HUES6 (cell line): Measurements from ENCODE around the gene TM9SF4.
A peak's percentile ranks its signal among the peaks of the same experiment; 100 is the strongest.

Experiments used
- H3K27ac ChIP-seq: 2 replicates; pipeline ENCODE4 v1.7.0; 2013; ENCODE audit warnings: low read depth, mild to moderate bottlenecking, low read length, inconsistent platforms
- H3K27me3 ChIP-seq: 2 replicates; pipeline ENCODE4 v1.6.1; 2013; ENCODE audit warnings: low read length; ENCODE audit not compliant: control insufficient read depth, insufficient read depth
- H3K36me3 ChIP-seq: 2 replicates; pipeline ENCODE4 v1.6.1; 2013; ENCODE audit warnings: low read length; ENCODE audit not compliant: control insufficient read depth, insufficient read depth
- H3K4me1 ChIP-seq: 2 replicates; pipeline ENCODE4 v1.6.1; 2013; ENCODE audit warnings: low read length; ENCODE audit not compliant: control insufficient read depth, insufficient read depth
- H3K4me3 ChIP-seq: 2 replicates; pipeline ENCODE4 v1.5.1; 2013; ENCODE audit warnings: low read depth, low read length
- H3K9ac ChIP-seq: one replicate; pipeline ENCODE4 v1.6.1; 2013; ENCODE audit warnings: mild to moderate bottlenecking, low read length
- H3K9me3 ChIP-seq: 2 replicates; pipeline ENCODE4 v1.6.1; 2013; ENCODE audit warnings: low read depth, low read length; ENCODE audit not compliant: control insufficient read depth, insufficient read depth

The TM9SF4 gene

GRCh38 chr20:32091888-32092346 lies 17.6 kb upstream of the TM9SF4 start:
- H3K9me3 ChIP-seq = peaks cover 11% of the 10 kb centered on the region
- H3K36me3 ChIP-seq = no peaks in the 10 kb centered on the region
- H3K4me3 ChIP-seq = no peak overlapping the region
- peaks cover 27% of the 10 kb centered on the region for H3K4me1 ChIP-seq
- H3K27me3 ChIP-seq = peaks cover 4% of the 10 kb centered on the region; the same call in 1 of the 2 replicates
- no peak overlapping the region for H3K27ac ChIP-seq
- no peak overlapping the region for H3K9ac ChIP-seq

DNA sequence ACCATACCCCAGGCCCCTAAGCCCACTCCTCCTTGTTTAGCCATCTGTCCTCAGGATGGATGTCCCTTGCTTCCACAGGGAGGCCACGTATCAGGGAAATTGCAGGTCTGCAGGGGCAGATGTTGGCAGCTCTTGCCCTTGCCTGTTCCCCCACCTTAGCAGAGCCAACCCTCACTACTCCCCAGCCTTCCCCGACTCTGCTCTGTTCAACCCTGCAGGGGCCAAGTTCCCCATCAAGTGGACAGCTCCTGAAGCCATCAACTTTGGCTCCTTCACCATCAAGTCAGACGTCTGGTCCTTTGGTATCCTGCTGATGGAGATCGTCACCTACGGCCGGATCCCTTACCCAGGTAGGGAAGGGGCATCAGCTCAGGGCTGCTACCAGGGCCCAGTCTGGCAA lies 10.7 kb upstream of the TM9SF4 start:
- Histone ChIP-seq H3K36me3 (no peaks in the 10 kb centered on the region), H3K4me1 (no peaks in the 10 kb centered on the region), H3K4me3 (no peak overlapping the region), H3K9me3 (no peaks in the 10 kb centered on the region), H3K27ac (no peak overlapping the region), H3K27me3 (peaks cover 14% of the 10 kb centered on the region), H3K9ac (no peak overlapping the region)

DNA sequence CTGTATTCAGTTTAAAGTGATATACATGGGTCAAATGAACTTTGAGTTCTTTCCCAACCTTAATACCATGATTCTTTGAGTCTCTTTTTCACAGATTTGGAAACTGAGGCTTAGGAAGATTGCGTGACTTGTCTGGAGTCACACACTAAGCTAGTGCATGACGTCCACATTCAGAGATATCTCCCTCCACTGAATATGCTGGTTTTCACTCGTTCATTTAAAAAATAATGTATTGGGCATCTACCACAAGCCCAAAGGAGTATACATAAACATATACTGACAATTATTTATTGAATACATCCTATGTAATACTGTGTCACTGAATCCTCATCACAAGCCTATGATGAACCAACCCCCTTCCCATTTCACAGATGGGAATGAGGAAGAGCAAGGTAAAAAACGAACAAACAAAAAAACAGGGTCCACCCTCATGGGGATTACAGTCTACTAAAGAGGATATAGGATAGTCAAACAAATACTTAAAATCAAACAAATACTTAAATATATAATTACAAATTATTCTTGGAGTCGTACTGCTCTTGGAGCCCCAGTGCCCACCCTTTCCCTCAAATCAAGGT lies 611 bp upstream of the TM9SF4 start:
- Histone ChIP-seq H3K9ac (peak overlapping the region; percentile 99), H3K4me3 (peak overlapping the region; percentile 97; the same call in 1 of the 2 replicates), H3K9me3 (no peaks in the 10 kb centered on the region)

DNA sequence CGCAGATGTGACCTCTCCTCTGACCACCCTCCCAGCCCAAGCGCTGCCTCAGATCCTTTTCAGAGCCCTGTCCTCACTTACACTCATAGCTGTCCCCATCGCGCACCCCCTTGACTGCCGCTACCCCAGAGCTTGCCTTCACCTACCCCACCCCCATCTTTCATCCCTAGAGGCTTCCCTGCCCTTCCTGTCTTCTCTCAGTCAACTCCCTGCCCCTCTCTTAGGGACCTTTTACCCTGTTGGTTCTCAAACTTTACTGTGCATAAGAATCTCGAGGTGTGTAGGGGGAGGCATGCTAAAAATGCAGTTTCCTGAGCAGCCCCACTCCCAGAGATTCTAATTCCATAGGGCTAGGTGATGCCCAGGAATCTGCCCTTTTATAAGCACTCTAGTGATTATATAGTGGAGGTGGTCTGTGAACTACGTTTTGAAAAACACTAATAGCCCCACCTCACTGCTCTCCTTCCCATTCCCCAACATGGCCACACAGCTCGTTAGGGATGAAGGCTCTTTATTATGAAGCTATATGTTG lies 725 bp downstream of the TM9SF4 start:
- H3K36me3 ChIP-seq = no peaks in the 10 kb centered on the region
- no peaks in the 10 kb centered on the region for H3K9me3 ChIP-seq
- peak overlapping the region; percentile 100 for H3K27ac ChIP-seq
- no peaks in the 10 kb centered on the region for H3K27me3 ChIP-seq
- peak overlapping the region; percentile 99 for H3K9ac ChIP-seq
- H3K4me1 ChIP-seq = 0 out of 2 replicates have a peak, but pooled peaks cover 4% of the 10 kb centered on the region
- H3K4me3 ChIP-seq = peak overlapping the region; percentile 97

More for the DNA sequence above, 611 bp upstream of the TM9SF4 start:
- 0 out of 2 replicates have a peak, but pooled peaks cover 1% of the 10 kb centered on the region for H3K27me3 ChIP-seq
- no peaks in the 10 kb centered on the region for H3K36me3 ChIP-seq
- 0 out of 2 replicates have a peak, but pooled peaks cover 4% of the 10 kb centered on the region for H3K4me1 ChIP-seq
- H3K27ac ChIP-seq = peak overlapping the region; percentile 100; the same call in 1 of the 2 replicates

- Histone ChIP-seq H3K9ac (peak overlapping the region; percentile 99), H3K27ac (no peak overlapping the region), H3K36me3 (no peaks in the 10 kb centered on the region)
These were observed 1.2 kb downstream of the TM9SF4 start for GRCh38 chr20:32110727-32111126.

GRCh38 chr20:32111156-32111686 lies 1.7 kb downstream of the TM9SF4 start:
- no peaks in the 10 kb centered on the region for H3K27me3 ChIP-seq
- H3K9me3 ChIP-seq = no peaks in the 10 kb centered on the region
- no peaks in the 10 kb centered on the region for H3K36me3 ChIP-seq
- H3K9ac ChIP-seq = no peak overlapping the region
- no peak overlapping the region for H3K4me3 ChIP-seq
- no peak overlapping the region for H3K27ac ChIP-seq
- H3K4me1 ChIP-seq = peaks cover 7% of the 10 kb centered on the region

More at GRCh38 chr20:32110727-32111126, 1.2 kb downstream of the TM9SF4 start:
- Histone ChIP-seq H3K27me3 (no peaks in the 10 kb centered on the region), H3K9me3 (no peaks in the 10 kb centered on the region), H3K4me1 (0 out of 2 replicates have a peak, but pooled peaks cover 4% of the 10 kb centered on the region), H3K4me3 (peak overlapping the region; percentile 97)

GRCh38 chr20:32111753-32112152 lies 2.2 kb downstream of the TM9SF4 start:
- H3K4me3 ChIP-seq = no peak overlapping the region
- no peaks in the 10 kb centered on the region for H3K36me3 ChIP-seq
- no peak overlapping the region for H3K27ac ChIP-seq
- H3K4me1 ChIP-seq = peaks cover 10% of the 10 kb centered on the region
- no peak overlapping the region for H3K9ac ChIP-seq
- H3K27me3 ChIP-seq = no peaks in the 10 kb centered on the region
- no peaks in the 10 kb centered on the region for H3K9me3 ChIP-seq

GRCh38 chr20:32112841-32113240 lies 3.3 kb downstream of the TM9SF4 start:
- Histone ChIP-seq H3K4me3 (no peak overlapping the region), H3K27ac (no peak overlapping the region), H3K36me3 (no peaks in the 10 kb centered on the region), H3K9me3 (no peaks in the 10 kb centered on the region), H3K27me3 (no peaks in the 10 kb centered on the region), H3K4me1 (peaks cover 10% of the 10 kb centered on the region), H3K9ac (no peak overlapping the region)

GRCh38 chr20:32113591-32114260 lies 4.2 kb downstream of the TM9SF4 start:
- no peak overlapping the region for H3K27ac ChIP-seq
- H3K4me3 ChIP-seq = no peak overlapping the region
- no peaks in the 10 kb centered on the region for H3K9me3 ChIP-seq
- no peaks in the 10 kb centered on the region for H3K27me3 ChIP-seq
- 0 out of 2 replicates have a peak, but pooled peaks cover under 1% of the 10 kb centered on the region for H3K36me3 ChIP-seq
- H3K9ac ChIP-seq = no peak overlapping the region
- H3K4me1 ChIP-seq = peaks cover 10% of the 10 kb centered on the region

DNA sequence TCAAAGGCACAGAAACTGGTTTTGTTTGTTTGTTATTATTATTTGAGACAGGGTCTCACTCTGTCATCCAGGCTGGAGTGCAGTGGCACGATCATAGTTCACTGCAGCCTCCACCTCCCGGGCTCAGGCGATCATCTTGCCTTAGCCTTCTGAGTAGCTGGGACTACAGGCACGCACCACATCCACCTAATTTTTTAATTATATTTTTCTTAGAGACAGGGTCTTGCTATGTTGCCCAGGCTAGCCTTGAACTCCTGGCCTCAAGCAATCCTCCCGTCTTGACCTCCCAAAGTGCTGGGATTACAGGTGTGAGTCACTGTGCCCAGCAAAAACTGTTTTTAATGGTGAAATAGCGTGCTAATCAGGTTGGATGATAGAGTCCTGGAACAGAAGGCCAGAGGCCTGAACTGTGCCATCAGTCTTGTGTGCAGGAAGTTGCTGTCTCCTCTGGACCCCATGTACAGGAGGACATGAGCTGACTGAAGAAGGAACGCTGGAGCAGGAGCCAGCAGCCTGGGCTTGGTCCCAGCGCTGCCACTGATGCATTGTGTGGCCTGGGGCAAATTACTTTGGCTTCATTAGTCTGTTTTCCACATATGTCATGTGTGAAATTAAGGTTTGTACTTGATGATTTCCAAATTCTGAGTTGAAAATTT lies 4.9 kb downstream of the TM9SF4 start:
- H3K27ac ChIP-seq = no peak overlapping the region
- peaks cover 10% of the 10 kb centered on the region for H3K4me1 ChIP-seq
- no peak overlapping the region for H3K4me3 ChIP-seq
- 0 out of 2 replicates have a peak, but pooled peaks cover 2% of the 10 kb centered on the region for H3K36me3 ChIP-seq
- H3K9me3 ChIP-seq = 0 out of 2 replicates have a peak, but pooled peaks cover 3% of the 10 kb centered on the region
- H3K9ac ChIP-seq = no peak overlapping the region
- no peaks in the 10 kb centered on the region for H3K27me3 ChIP-seq
